ENCODE data around the gene LANCL1.

The LANCL1 gene

GRCh38 chr2:210389856-210390255 lies 86.7 kb downstream of the LANCL1 start:
- no peak overlapping the region for H3K4me3 ChIP-seq (ENCODE audit: low read length)
- no peak for TF ChIP-seq ZNF274 (IDR thresholded peaks at IDR 0.05; ENCODE audit: low read depth, low read length)

GRCh38 chr2:210388148-210388547 lies 88.4 kb downstream of the LANCL1 start:
- no peak overlapping the region for H3K4me3 ChIP-seq (ENCODE audit: low read length)
- TF ChIP-seq ZNF274 (IDR thresholded peaks at IDR 0.05; ENCODE audit: low read depth, low read length): no peak

DNA sequence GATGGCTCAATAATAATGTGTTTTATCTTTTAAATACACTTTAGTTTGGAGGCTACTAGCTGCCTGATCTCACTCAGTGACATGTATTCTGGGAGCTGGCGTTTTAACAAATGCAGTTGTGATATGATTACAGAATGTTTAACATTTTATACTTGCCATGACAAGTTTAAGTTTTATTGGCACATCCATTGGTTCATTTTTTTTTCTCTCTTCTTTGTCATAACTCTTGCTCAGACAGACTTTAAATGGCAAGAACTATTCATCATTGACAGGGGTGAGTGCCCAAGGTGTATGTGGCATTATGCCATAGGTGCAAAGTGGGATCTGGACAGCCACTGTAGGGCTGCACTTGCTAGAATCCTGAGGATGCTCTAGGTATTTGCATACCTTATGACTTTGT lies 89.5 kb downstream of the LANCL1 start:
- H3K4me3 ChIP-seq (ENCODE audit: low read length): no peak overlapping the region
- no peak for TF ChIP-seq ZNF274 (IDR thresholded peaks at IDR 0.05; ENCODE audit: low read depth, low read length)

All from GM08714 (cell line).